HepG2 (cell line): ENCODE measurements around the gene PGLYRP4. TPM values are rescaled to one million over a fixed set of nuclear protein-coding genes. Genes with fewer than 3 reads are reported as not detected.

Experiments
- ATAC-seq: fragments of 200-7000 bp; cut with Tn5 transposase; 3 replicates; pipeline ENCODE4 v1.9.1; 2020; ENCODE audit warnings: mild to moderate bottlenecking, moderate library complexity
- BruUV-seq: library from RNA; stranded (reverse); fragments of 400-500 nt; replicated peaks from 2 replicates; lab custom pipeline; 2021; lab: Mats Ljungman, UMichigan
- CTCF ChIA-PET: fragments of 300-600 bp; formaldehyde crosslinking; extraction: SDS; loops from one replicate; lab custom pipeline; 2021; ENCODE audit warnings: low total read pairs, inconsistent platforms, low intra/inter-chr PET ratio; lab: Yijun Ruan, JAX
- POLR2A ChIA-PET: fragments of 350-600 bp; sonication (Branson Sonifier 250); formaldehyde crosslinking; loops from one replicate; lab custom pipeline; 2020; ENCODE audit warnings: antibody characterized with exemption, inconsistent platforms; lab: Yijun Ruan, JAX
- DNase-seq: peaks from one replicate; pipeline ENCODE4 v3.0.0-alpha.2; 2015; ENCODE audit warnings: low spot score
- FAIRE-seq: peaks from 3 replicates; lab custom pipeline; 2011; peaks lifted over from hg19 to GRCh38; lab: Jason Lieb, UNC
- H2AFZ ChIP-seq: one replicate; pipeline ENCODE4 v1.6.1; 2011; ENCODE audit warnings: low read length, inconsistent platforms
- H3K27ac ChIP-seq: fragments of 300-600 bp; 3 replicates; pipeline ENCODE4 v1.8.0; 2011; ENCODE audit warnings: mixed run types, mild to moderate bottlenecking, mixed read lengths, low read length, inconsistent platforms; ENCODE audit not compliant: insufficient read depth; ENCODE audit errors: extremely low read length
- H3K27me3 ChIP-seq, 2 experiments: fragments of 200-600 bp in 1 of 2; 2 replicates in 1 of 2; 3 replicates in 1 of 2; pipeline versions ENCODE4 v1.6.0 to v1.8.0; 2011; ENCODE audit warnings: low read length in 2 of 2, mild to moderate bottlenecking in 2 of 2, moderate library complexity in 2 of 2, inconsistent platforms in 1 of 2; ENCODE audit not compliant: insufficient read depth in 2 of 2, control insufficient read depth in 1 of 2
- H3K36me3 ChIP-seq, 2 experiments: fragments of 200-600 bp in 1 of 2; replicated peaks in 1 of 2; 2 replicates in 1 of 2; 3 replicates in 1 of 2; pipeline versions ENCODE4 v1.5.1 to v1.8.0; 2011; ENCODE audit warnings: low read length in 2 of 2, inconsistent platforms in 1 of 2; ENCODE audit not compliant: insufficient read depth in 2 of 2, control insufficient read depth in 1 of 2
- H3K4me1 ChIP-seq: 2 replicates; pipeline ENCODE4 v1.5.1; 2012; ENCODE audit warnings: low read length, inconsistent platforms; ENCODE audit not compliant: insufficient read depth
- H3K4me2 ChIP-seq: 2 replicates; pipeline ENCODE4 v1.6.0; 2011; ENCODE audit warnings: low read depth, low read length, inconsistent platforms
- H3K4me3 ChIP-seq, 3 experiments: fragments of 200-600 bp in 1 of 3; sonication (generic), shearing (Covaris generic) in 1 of 3; replicated peaks in 1 of 3; 2 replicates each; pipeline ENCODE4 v1.5.1; 2011 to 2016; ENCODE audit warnings: low read length in 3 of 3, inconsistent platforms in 2 of 3, low read depth in 2 of 3, mild to moderate bottlenecking in 2 of 3, control low read depth in 1 of 3, mixed read lengths in 1 of 3; ENCODE audit not compliant: insufficient read depth in 1 of 3
- H3K79me2 ChIP-seq: one replicate; pipeline ENCODE4 v1.6.1; 2011; ENCODE audit warnings: low read length, inconsistent platforms; ENCODE audit not compliant: insufficient read depth
- H3K9ac ChIP-seq: 2 replicates; pipeline ENCODE4 v1.6.0; 2011; ENCODE audit warnings: mild to moderate bottlenecking, low read depth, low read length, inconsistent platforms; ENCODE audit not compliant: insufficient read depth
- H3K9me3 ChIP-seq: 2 replicates; pipeline ENCODE4 v1.5.1; 2012; ENCODE audit warnings: mild to moderate bottlenecking, low read length
- H4K20me1 ChIP-seq: 2 replicates; pipeline ENCODE4 v1.6.0; 2011; ENCODE audit warnings: inconsistent platforms, mild to moderate bottlenecking, low read length, moderate library complexity; ENCODE audit not compliant: insufficient read depth
- ARHGAP35 ChIP-seq: sonication (generic); formaldehyde crosslinking; IDR thresholded peaks from 2 replicates; pipeline ENCODE4 v1.9.0; 2022; ENCODE audit warnings: mild to moderate bottlenecking, inconsistent platforms, moderate library complexity, missing genetic modification reagents, borderline replicate concordance
- KMT2A ChIP-seq: sonication (generic); formaldehyde crosslinking; IDR thresholded peaks from 2 replicates; pipeline ENCODE4 v1.4.0; 2020; ENCODE audit warnings: missing genetic modification reagents
- MAFF ChIP-seq: IDR thresholded peaks from 2 replicates; pipeline ENCODE4 v1.6.1; 2011; ENCODE audit warnings: low read depth, low read length, improper control_type of control experiment
- MLLT10 ChIP-seq: sonication (generic); formaldehyde crosslinking; IDR thresholded peaks from 2 replicates; pipeline ENCODE4 v1.4.0; 2020; ENCODE audit warnings: missing genetic modification reagents
- MXI1 ChIP-seq: IDR thresholded peaks from 3 replicates; pipeline ENCODE4 v1.6.1; 2012; ENCODE audit warnings: low read depth, low read length, inconsistent platforms, borderline replicate concordance
- NCOR1 ChIP-seq: fragments of 200-600 bp; sonication (generic); IDR thresholded peaks from 2 replicates; pipeline ENCODE4 v1.7.0; 2017; ENCODE audit warnings: antibody characterized with exemption, low read length, borderline replicate concordance
- NR2F6 ChIP-seq, 2 experiments: IDR thresholded peaks; 2 replicates each; pipeline ENCODE4 v1.6.1; 2016; ENCODE audit warnings: antibody characterized with exemption in 1 of 2, mild to moderate bottlenecking in 1 of 2
- PAWR ChIP-seq: sonication (generic); formaldehyde crosslinking; IDR thresholded peaks from 2 replicates; pipeline ENCODE4 v1.4.0; 2020; ENCODE audit warnings: missing genetic modification reagents, mild to moderate bottlenecking, borderline replicate concordance
- RAD21 ChIP-seq: fragments of 450-650 bp; formaldehyde crosslinking; IDR thresholded peaks from 2 replicates; pipeline ENCODE4 v1.5.0; 2020; ENCODE audit warnings: mild to moderate bottlenecking
- REPIN1 ChIP-seq: sonication (generic); formaldehyde crosslinking; IDR thresholded peaks from 2 replicates; pipeline ENCODE4 v1.8.0; 2022; ENCODE audit warnings: missing genetic modification reagents, low read depth, mild to moderate bottlenecking, borderline replicate concordance
- THAP9 ChIP-seq: sonication (generic); formaldehyde crosslinking; IDR thresholded peaks from 2 replicates; pipeline ENCODE4; 2020; ENCODE audit warnings: missing genetic modification reagents, mild to moderate bottlenecking, borderline replicate concordance
- TIGD3 ChIP-seq: sonication (generic); formaldehyde crosslinking; IDR thresholded peaks from 2 replicates; pipeline ENCODE4 v1.5.1; 2020; ENCODE audit warnings: mild to moderate bottlenecking, missing genetic modification reagents, borderline replicate concordance
- ZBTB39 ChIP-seq: sonication (generic); formaldehyde crosslinking; IDR thresholded peaks from 2 replicates; pipeline ENCODE4 v1.5.0; 2020; ENCODE audit warnings: missing genetic modification reagents
- ZKSCAN5 ChIP-seq: sonication (generic); formaldehyde crosslinking; IDR thresholded peaks from 2 replicates; pipeline ENCODE4 v1.5.1; 2020; ENCODE audit warnings: mild to moderate bottlenecking, missing genetic modification reagents
- ZNF235 ChIP-seq: sonication (generic); formaldehyde crosslinking; IDR thresholded peaks from 2 replicates; pipeline ENCODE4 v1.8.1; 2023; ENCODE audit warnings: mild to moderate bottlenecking, missing genetic modification reagents, borderline replicate concordance
- ZNF660 ChIP-seq: sonication (generic); formaldehyde crosslinking; IDR thresholded peaks from 2 replicates; pipeline ENCODE4 v1.5.1; 2020; ENCODE audit warnings: mild to moderate bottlenecking, low read depth, missing genetic modification reagents, borderline replicate concordance
- ZNF746 ChIP-seq: sonication (generic); formaldehyde crosslinking; IDR thresholded peaks from 2 replicates; pipeline ENCODE4 v1.8.0; 2022; ENCODE audit warnings: mild to moderate bottlenecking, missing genetic modification reagents
- ZNF749 ChIP-seq: sonication (generic); formaldehyde crosslinking; IDR thresholded peaks from 2 replicates; pipeline ENCODE4 v1.8.0; 2022; ENCODE audit warnings: mild to moderate bottlenecking, missing genetic modification reagents, moderate library complexity, borderline replicate concordance
- ZSCAN25 ChIP-seq: sonication (generic); formaldehyde crosslinking; IDR thresholded peaks from 2 replicates; pipeline ENCODE4 v1.8.0; 2022; ENCODE audit warnings: mild to moderate bottlenecking, missing genetic modification reagents
- whole genome bisulfite sequencing: methylation state at CpG from one replicate; pipeline ENCODE4 v1.1.6; 2017; ENCODE audit warnings: low lambda C conversion rate; 5-methylcytosine and 5-hydroxymethylcytosine counted together
- in situ Hi-C: cut with HindIII; loops from 2 replicates; pipeline ENCODE4 v1.10.0; 2017; ENCODE audit warnings: low pct_unique_long_range_greater_than_20kb; ENCODE audit not compliant: extremely low pct_ligation_motif_present
- intact Hi-C: fragments of 100-400 bp; cut with micrococcal nuclease; formaldehyde crosslinking; loops from one replicate; pipeline ENCODE4 v1.10.0; 2022; ENCODE audit not compliant: unreplicated experiment
- polyA plus RNA-seq, 8 experiments: library from polyadenylated mRNA; depleted of rRNA in 3 of 8; stranded (reverse) in 7 of 8; unstranded in 1 of 8; fragments of >200 nt; fragmentation: Illumina TruSeq in 4 of 8; extraction: Trizol in 4 of 8; gene quantifications; 2 replicates each; pipeline versions ENCODE4 v1.2.1 to v1.2.3, GENCODE V29; 2011 to 2016; ENCODE audit warnings: low read depth in 4 of 8, missing spikeins in 1 of 8, mixed read lengths in 1 of 8; ENCODE audit not compliant: insufficient read depth in 1 of 8
- total RNA-seq, 5 experiments: library from RNA; depleted of rRNA; stranded (reverse); fragments of >200 nt; fragmentation: Illumina TruSeq; extraction: Trizol; gene quantifications; 2 replicates each; pipeline ENCODE4 v1.2.3, GENCODE V29; 2016; ENCODE audit warnings: low read depth in 1 of 5

PGLYRP4 gene
- total and polyA plus RNA-seq, 2 of the 13 experiments (the other 11 are each of a cell fraction or from before 2014, with no cell fraction given), result not detected

GRCh38 chr1:153387785-153388184 lies 39.1 kb upstream of the PGLYRP4 start (continued):
- TF ChIP-seq THAP9 (CRISPR knock-in tag) (no peak), NCOR1 (no peak), ZSCAN25 (CRISPR knock-in tag) (no peak)

GRCh38 chr1:153387001-153387400 lies 38.4 kb upstream of the PGLYRP4 start:
- 35% methylated on average over 4 of the region's 4 CpGs for WGBS
- no peaks in the 10 kb centered on the region for H3K9me3 ChIP-seq
- H3K4me1 ChIP-seq, result no peaks in the 10 kb centered on the region
- ATAC-seq (no peak), DNase-seq (no peak), FAIRE-seq (no peak)
- no peak overlapping the region for H3K9ac ChIP-seq
- in situ Hi-C loops, result no loop called here
- no peak overlapping the region for H3K4me2 ChIP-seq
- no peak overlapping the region for H2AFZ ChIP-seq
- ChIA-PET CTCF (no interaction called here), POLR2A (no interaction called here)
- no TSS peak for BruUV-seq
- no peaks in the 10 kb centered on the region; a peak in 2 of 5 replicates for H3K27me3 ChIP-seq
- no peaks in the 10 kb centered on the region for H4K20me1 ChIP-seq
- H3K4me3 ChIP-seq, result no peak overlapping the region
- no peaks in the 10 kb centered on the region for H3K79me2 ChIP-seq
- intact Hi-C loops, result no loop called here
- no peaks in the 10 kb centered on the region for H3K36me3 ChIP-seq
- H3K27ac ChIP-seq, result no peak overlapping the region
- TF ChIP-seq ZNF749, result no peak
- no peak for TF ChIP-seq MXI1
- TF ChIP-seq PAWR (CRISPR knock-in tag), result no peak
- no peak for TF ChIP-seq ZKSCAN5 (CRISPR knock-in tag)
- no peak for TF ChIP-seq MAFF
- no peak for TF ChIP-seq ZNF235 (CRISPR knock-in tag)
- no peak for TF ChIP-seq ZNF660 (CRISPR knock-in tag)
- no peak for TF ChIP-seq TIGD3
- no peak for TF ChIP-seq NR2F6 (IDR thresholded peaks at IDR 0.05)
- no peak for TF ChIP-seq NR2F6 (CRISPR knock-in tag; IDR thresholded peaks at IDR 0.05)
- no peak for TF ChIP-seq ZNF746 (CRISPR knock-in tag)
- TF ChIP-seq ZBTB39 (CRISPR knock-in tag), result no peak
- no peak for TF ChIP-seq KMT2A (CRISPR knock-in tag)
- no peak for TF ChIP-seq MLLT10 (CRISPR knock-in tag)
- no peak for TF ChIP-seq RAD21 (CRISPR knock-in tag)
- TF ChIP-seq ARHGAP35 (CRISPR knock-in tag), result no peak
- no peak for TF ChIP-seq REPIN1
